BLaER1 (cell line): ENCODE data around the gene LTBP3.
A peak's percentile ranks its signal among the peaks of the same experiment; 100 is the strongest.

Source experiments
- H3K27ac ChIP-seq: shearing (Covaris generic); formaldehyde crosslinking; 2 replicates; pipeline ENCODE4 v1.8.1; 2022
- H3K27me3 ChIP-seq: shearing (Covaris generic); formaldehyde crosslinking; 2 replicates; pipeline ENCODE4 v1.8.1; 2022
- H3K36me3 ChIP-seq: shearing (Covaris generic); formaldehyde crosslinking; 2 replicates; pipeline ENCODE4 v1.8.1; 2022
- H3K4me1 ChIP-seq: shearing (Covaris generic); formaldehyde crosslinking; 2 replicates; pipeline ENCODE4 v1.8.1; 2022
- H3K4me2 ChIP-seq: shearing (Covaris generic); formaldehyde crosslinking; 2 replicates; pipeline ENCODE4 v1.8.1; 2022
- H3K4me3 ChIP-seq: shearing (Covaris generic); formaldehyde crosslinking; 2 replicates; pipeline ENCODE4 v1.8.1; 2022
- H3K9ac ChIP-seq: shearing (Covaris generic); formaldehyde crosslinking; 2 replicates; pipeline ENCODE4 v1.8.1; 2022
- H3K9me3 ChIP-seq: shearing (Covaris generic); formaldehyde crosslinking; 2 replicates; pipeline ENCODE4 v1.8.1; 2022
- H4K20me1 ChIP-seq: shearing (Covaris generic); formaldehyde crosslinking; 2 replicates; pipeline ENCODE4 v1.8.1; 2022
- Cebpa-rat ChIP-seq: shearing (Covaris generic); IDR thresholded peaks from 2 replicates; pipeline ENCODE4 v1.8.1; 2022

Gene LTBP3

GRCh38 chr11:65538915-65539743 lies 19.0 kb downstream of the LTBP3 start:
- H4K20me1 ChIP-seq: peaks cover 40% of the 10 kb centered on the region
- H3K36me3 ChIP-seq: peaks cover 45% of the 10 kb centered on the region
- peak overlapping the region; percentile 80 for H3K9ac ChIP-seq
- TF ChIP-seq Cebpa-rat: no peak
- no peaks in the 10 kb centered on the region for H3K9me3 ChIP-seq
- H3K27ac ChIP-seq: peak overlapping the region; percentile 89
- H3K4me1 ChIP-seq: peaks cover 63% of the 10 kb centered on the region
- no peaks in the 10 kb centered on the region for H3K27me3 ChIP-seq
- H3K4me2 ChIP-seq: peak overlapping the region; percentile 100
- peak overlapping the region; percentile 70 for H3K4me3 ChIP-seq

- no peak overlapping the region for H3K4me3 ChIP-seq
- H3K4me1 ChIP-seq: peaks cover 56% of the 10 kb centered on the region
- H3K27me3 ChIP-seq: no peaks in the 10 kb centered on the region
- peaks cover 53% of the 10 kb centered on the region for H3K36me3 ChIP-seq
- no peak for TF ChIP-seq Cebpa-rat
- no peaks in the 10 kb centered on the region for H3K9me3 ChIP-seq
- H3K9ac ChIP-seq: no peak overlapping the region
- H3K4me2 ChIP-seq: peak overlapping the region; percentile 42
- peak overlapping the region; percentile 20; the same call in 1 of the 2 replicates for H3K27ac ChIP-seq
- H4K20me1 ChIP-seq: peaks cover 40% of the 10 kb centered on the region
Measured at GRCh38 chr11:65538232-65538914, 19.8 kb downstream of the LTBP3 start.

- no peak overlapping the region for H3K4me3 ChIP-seq
- peaks cover 40% of the 10 kb centered on the region for H4K20me1 ChIP-seq
- H3K9me3 ChIP-seq: no peaks in the 10 kb centered on the region
- H3K4me2 ChIP-seq: peak overlapping the region; percentile 42
- TF ChIP-seq Cebpa-rat: no peak
- peaks cover 49% of the 10 kb centered on the region for H3K4me1 ChIP-seq
- H3K27ac ChIP-seq: peak overlapping the region; percentile 20
- peaks cover 59% of the 10 kb centered on the region for H3K36me3 ChIP-seq
- H3K9ac ChIP-seq: peak overlapping the region; percentile 15; the same call in 1 of the 2 replicates
- no peaks in the 10 kb centered on the region for H3K27me3 ChIP-seq
Measured at GRCh38 chr11:65537620-65538231, 20.4 kb downstream of the LTBP3 start.

GRCh38 chr11:65537296-65537597 lies 20.9 kb downstream of the LTBP3 start:
- Histone ChIP-seq H3K9ac (peak overlapping the region; percentile 15; the same call in 1 of the 2 replicates), H3K27ac (peak overlapping the region; percentile 20; the same call in 1 of the 2 replicates), H3K4me3 (no peak overlapping the region), H3K27me3 (no peaks in the 10 kb centered on the region), H3K4me2 (peak overlapping the region; percentile 42; the same call in 1 of the 2 replicates), H3K36me3 (peaks cover 64% of the 10 kb centered on the region), H3K9me3 (no peaks in the 10 kb centered on the region), H3K4me1 (peaks cover 45% of the 10 kb centered on the region), H4K20me1 (peaks cover 40% of the 10 kb centered on the region)
- no peak for TF ChIP-seq Cebpa-rat

- peak overlapping the region; percentile 20; the same call in 1 of the 2 replicates for H3K27ac ChIP-seq
- H3K27me3 ChIP-seq: no peaks in the 10 kb centered on the region
- H3K36me3 ChIP-seq: peaks cover 70% of the 10 kb centered on the region
- H3K4me3 ChIP-seq: no peak overlapping the region
- H3K9me3 ChIP-seq: no peaks in the 10 kb centered on the region
- no peak for TF ChIP-seq Cebpa-rat
- H4K20me1 ChIP-seq: peaks cover 40% of the 10 kb centered on the region
- H3K4me2 ChIP-seq: 0 out of 2 replicates have a peak overlapping the region, but pooled peaks have one; percentile 42
- peak overlapping the region; percentile 15; the same call in 1 of the 2 replicates for H3K9ac ChIP-seq
- peaks cover 39% of the 10 kb centered on the region for H3K4me1 ChIP-seq
Measured at GRCh38 chr11:65536412-65537295, 21.5 kb downstream of the LTBP3 start.

- Histone ChIP-seq H3K27me3 (no peaks in the 10 kb centered on the region), H3K27ac (no peak overlapping the region), H3K9me3 (no peaks in the 10 kb centered on the region), H3K36me3 (peaks cover 85% of the 10 kb centered on the region), H3K4me3 (no peak overlapping the region), H4K20me1 (peaks cover 47% of the 10 kb centered on the region), H3K4me2 (no peak overlapping the region), H3K9ac (no peak overlapping the region), H3K4me1 (peaks cover 31% of the 10 kb centered on the region)
- no peak for TF ChIP-seq Cebpa-rat
Measured at GRCh38 chr11:65535102-65535501, 23.1 kb downstream of the LTBP3 start.

- peaks cover 18% of the 10 kb centered on the region for H3K4me1 ChIP-seq
- no peaks in the 10 kb centered on the region for H3K27me3 ChIP-seq
- H4K20me1 ChIP-seq: peaks cover 42% of the 10 kb centered on the region
- H3K9me3 ChIP-seq: no peaks in the 10 kb centered on the region
- H3K9ac ChIP-seq: no peak overlapping the region
- H3K36me3 ChIP-seq: peaks cover 96% of the 10 kb centered on the region
- TF ChIP-seq Cebpa-rat: no peak
- no peak overlapping the region for H3K27ac ChIP-seq
- H3K4me3 ChIP-seq: no peak overlapping the region
- no peak overlapping the region for H3K4me2 ChIP-seq
Measured at GRCh38 chr11:65532388-65533064, 25.6 kb downstream of the LTBP3 start.

- Histone ChIP-seq H3K9me3 (no peaks in the 10 kb centered on the region), H3K9ac (no peak overlapping the region), H3K4me2 (no peak overlapping the region), H4K20me1 (peaks cover 42% of the 10 kb centered on the region), H3K27me3 (no peaks in the 10 kb centered on the region), H3K4me1 (peaks cover 27% of the 10 kb centered on the region), H3K36me3 (peaks cover 89% of the 10 kb centered on the region), H3K27ac (no peak overlapping the region), H3K4me3 (no peak overlapping the region)
- TF ChIP-seq Cebpa-rat: no peak
Measured at GRCh38 chr11:65530157-65530496, 28.0 kb downstream of the LTBP3 start.
